Panc1 (cell line): ENCODE results near the gene ALOX12B. TPM values are rescaled to one million over a fixed set of nuclear protein-coding genes. Genes with fewer than 3 reads are reported as not detected.

Experiments used
- ATAC-seq: fragments of 200-7000 bp; cut with Tn5 transposase; 2 replicates; pipeline ENCODE4 v1.9.1; 2020; ENCODE audit warnings: mild to moderate bottlenecking, moderate library complexity
- BruUV-seq: library from RNA; stranded (reverse); fragments of 400-500 nt; replicated peaks from 2 replicates; lab custom pipeline; 2021; lab: Mats Ljungman, UMichigan
- CTCF ChIA-PET: fragments of 300-600 bp; sonication (Branson Sonifier 250); formaldehyde crosslinking; loops from one replicate; lab custom pipeline; 2022; ENCODE audit warnings: antibody characterized with exemption; lab: Charles Lee
- POLR2A ChIA-PET: fragments of 300-600 bp; sonication (Branson Sonifier 250); formaldehyde crosslinking; loops from one replicate; lab custom pipeline; 2022; ENCODE audit warnings: antibody characterized with exemption; lab: Charles Lee
- DNase-seq: peaks from one replicate; pipeline ENCODE4 v3.0.0-alpha.2; 2010; ENCODE audit warnings: low read depth, low spot score
- H3K27ac ChIP-seq: 2 replicates; pipeline ENCODE4 v1.5.1; 2011; ENCODE audit warnings: mild to moderate bottlenecking, low read length, inconsistent platforms
- H3K27me3 ChIP-seq: fragments of 200-500 bp; sonication (Bioruptor generic); 2 replicates; pipeline ENCODE4 v1.6.0; 2014; ENCODE audit warnings: low read length, inconsistent platforms; ENCODE audit not compliant: control insufficient read depth, insufficient read depth
- H3K36me3 ChIP-seq: fragments of 200-500 bp; sonication (Bioruptor generic); 2 replicates; pipeline ENCODE4 v1.5.1; 2014; ENCODE audit warnings: inconsistent platforms, mild to moderate bottlenecking, low read length, moderate library complexity; ENCODE audit not compliant: control insufficient read depth, insufficient read depth
- H3K4me1 ChIP-seq: 2 replicates; pipeline ENCODE4 v1.5.1; 2011; ENCODE audit warnings: inconsistent platforms, mild to moderate bottlenecking, low read length, moderate library complexity; ENCODE audit not compliant: control insufficient read depth, insufficient read depth
- H3K4me3 ChIP-seq, 2 experiments: 2 replicates each; pipeline ENCODE4 v1.5.1; 2011 to 2012; ENCODE audit warnings: low read depth in 2 of 2, low read length in 2 of 2, mild to moderate bottlenecking in 2 of 2, inconsistent platforms in 1 of 2, moderate library complexity in 1 of 2
- H3K9me3 ChIP-seq: fragments of 200-500 bp; sonication (Bioruptor generic); 2 replicates; pipeline ENCODE4 v1.5.1; 2014; ENCODE audit warnings: low read depth, mild to moderate bottlenecking, inconsistent platforms, low read length, moderate library complexity; ENCODE audit not compliant: control insufficient read depth, insufficient read depth
- CTCF ChIP-seq: fragments of 450-650 bp; IDR thresholded peaks from 2 replicates; pipeline ENCODE4 v1.5.1; 2017; ENCODE audit warnings: mild to moderate bottlenecking
- POLR2AphosphoS5 ChIP-seq: IDR thresholded peaks from 2 replicates; pipeline ENCODE4 v1.6.1; 2012; ENCODE audit warnings: mild to moderate bottlenecking, low read depth, low read length, moderate library complexity
- REST ChIP-seq, 2 experiments: IDR thresholded peaks; 2 replicates each; pipeline ENCODE4 v1.6.1; 2011 to 2012; ENCODE audit warnings: low read depth in 2 of 2, control low read depth in 1 of 2, low read length in 1 of 2, mild to moderate bottlenecking in 1 of 2, moderate library complexity in 1 of 2; ENCODE audit not compliant: insufficient read depth in 1 of 2
- SIN3A ChIP-seq: IDR thresholded peaks from 2 replicates; pipeline ENCODE4 v1.6.1; 2012; ENCODE audit warnings: low read depth, mild to moderate bottlenecking, low read length, moderate library complexity, borderline replicate concordance; ENCODE audit not compliant: insufficient read depth
- TCF7L2 ChIP-seq: IDR thresholded peaks from 2 replicates; pipeline ENCODE4 v1.6.1; 2011; ENCODE audit warnings: mild to moderate bottlenecking, low read depth, low read length, inconsistent platforms
- in situ Hi-C: cut with HindIII; loops from 2 replicates; pipeline ENCODE4 v1.10.0; 2016; ENCODE audit warnings: low sequenced_read_pairs, low pct_unique_long_range_greater_than_20kb
- intact Hi-C: fragments of 100-400 bp; cut with micrococcal nuclease; formaldehyde crosslinking; loops from one replicate; pipeline ENCODE4 v1.10.0; 2022; ENCODE audit not compliant: unreplicated experiment
- total RNA-seq: library from RNA; stranded (reverse); gene quantifications from one replicate; pipeline ENCODE4 v1.2.1, GENCODE V29; 2021; ENCODE audit not compliant: unreplicated experiment

Gene ALOX12B
- total RNA-seq, 1 experiment from 2014 or later, result not detected

GRCh38 chr17:8053600-8053999 is 33.9 kb downstream of the ALOX12B start:
- no peaks in the 10 kb centered on the region for H3K9me3 ChIP-seq
- peaks cover 4% of the 10 kb centered on the region for H3K4me1 ChIP-seq
- POLR2A ChIA-PET, result no interaction called here
- BruUV-seq, result no TSS peak
- intact Hi-C loops, result loop anchor here (10.0 kb wide), 1 partner anchor 59 kb away; no protein-coding TSS in a partner anchor
- in situ Hi-C loops, result no loop called here
- H3K36me3 ChIP-seq, result no peaks in the 10 kb centered on the region
- ATAC-seq, result no peak
- no peak overlapping the region for H3K27ac ChIP-seq
- no peak for DNase-seq
- H3K4me3 ChIP-seq, result no peak overlapping the region
- CTCF ChIA-PET, result no interaction called here
- H3K27me3 ChIP-seq, result no peaks in the 10 kb centered on the region; the same call in 1 of the 2 replicates
- TF ChIP-seq TCF7L2 (no peak), REST (IDR thresholded peaks at IDR 0.05; ENCODE audit: insufficient read depth in 1 of 2, low read depth in 2 of 2, low read length in 1 of 2) (no peak), CTCF (no peak), POLR2AphosphoS5 (no peak), SIN3A (no peak)

GRCh38 chr17:8052256-8053252 is 35.0 kb downstream of the ALOX12B start:
- in situ Hi-C loops, result no loop called here
- Histone ChIP-seq H3K36me3 (no peaks in the 10 kb centered on the region), H3K4me3 (no peak overlapping the region), H3K4me1 (no peaks in the 10 kb centered on the region), H3K27ac (no peak overlapping the region), H3K27me3 (no peaks in the 10 kb centered on the region), H3K9me3 (no peaks in the 10 kb centered on the region)
- BruUV-seq, result no TSS peak
- TF ChIP-seq CTCF (no peak), SIN3A (no peak), TCF7L2 (no peak), REST (IDR thresholded peaks at IDR 0.05; ENCODE audit: insufficient read depth in 1 of 2, low read depth in 2 of 2, low read length in 1 of 2) (no peak), POLR2AphosphoS5 (no peak)
- no peak for ATAC-seq
- POLR2A ChIA-PET, result no interaction called here
- intact Hi-C loops, result loop anchor here (10.0 kb wide), 1 partner anchor 58 kb away; no protein-coding TSS in a partner anchor
- CTCF ChIA-PET, result no interaction called here
- no peak for DNase-seq
